Spleen (tissue), 7 donors: ENCODE results near the gene ANKFY1.

Experiments used
- CTCF ChIP-seq, 11 experiments: fragments of 200-600 bp in 7 of 11; fragments of 450-650 bp in 4 of 11; sonication (generic) in 4 of 11; IDR thresholded peaks in 8 of 11; conservative IDR thresholded peaks in 3 of 11; 1 replicate in 7 of 11; 2 replicates in 4 of 11; pipeline versions ENCODE4 v1.4.0 to v1.8.0; 2016 to 2021; ENCODE audit warnings: antibody characterized with exemption in 11 of 11, inconsistent platforms in 4 of 11, mild to moderate bottlenecking in 1 of 11
- POLR2A ChIP-seq, 3 donors: fragments of 450-650 bp; IDR thresholded peaks; one replicate each; pipeline ENCODE4 v1.5.1; 2017; ENCODE audit warnings: antibody characterized with exemption in 3 of 3, mild to moderate bottlenecking in 1 of 3
- POLR2AphosphoS5 ChIP-seq, 3 donors: sonication (generic); formaldehyde crosslinking; IDR thresholded peaks; one replicate each; pipeline ENCODE4 v1.5.1; 2017; ENCODE audit warnings: antibody characterized with exemption in 3 of 3
- donor health status: DM: no; HTN: no; CAD: no; lungs with moderate emphysema.
- donor health status: DM: no; HTN: no; CAD: no.
- donor health status: DM: no; HTN: no; CAD: no.

GRCh38 chr17:4142107-4142900, 121.5 kb downstream of the ANKFY1 start:
- TF ChIP-seq POLR2AphosphoS5 (IDR thresholded peaks at IDR 0.05) (no peak), CTCF (IDR thresholded peaks at IDR 0.05 in 8 of 11, conservative IDR thresholded peaks at IDR 0.05 in 3 of 11) (no peak), POLR2A (IDR thresholded peaks at IDR 0.05) (no peak)
